Liver (tissue), 9 donors: ENCODE data around the gene HNRNPUL2. TPM values are rescaled to one million over a fixed set of nuclear protein-coding genes. Genes with fewer than 3 reads are reported as not detected.

ENCODE experiments used
- DNase-seq: peaks from one replicate; pipeline ENCODE4 v3.0.0-alpha.2; 2017; ENCODE audit warnings: low spot score
- H3K27ac ChIP-seq, 2 donors: one replicate each; pipeline ENCODE4 v1.7.0; 2013; ENCODE audit warnings: inconsistent platforms in 2 of 2, low read length in 2 of 2, control low read depth in 1 of 2, low read depth in 1 of 2, mild to moderate bottlenecking in 1 of 2
- H3K27me3 ChIP-seq, 4 donors: one replicate each; pipeline versions ENCODE4 v1.6.1 to v1.7.0; 2013; ENCODE audit warnings: low read length in 3 of 4, inconsistent platforms in 1 of 4, mild to moderate bottlenecking in 1 of 4, moderate library complexity in 1 of 4; ENCODE audit not compliant: control insufficient read depth in 4 of 4, insufficient read depth in 4 of 4
- H3K36me3 ChIP-seq, 4 donors: one replicate each; pipeline versions ENCODE4 v1.6.1 to v1.7.0; 2013; ENCODE audit warnings: low read length in 3 of 4, mild to moderate bottlenecking in 3 of 4, low read depth in 1 of 4, moderate library complexity in 1 of 4; ENCODE audit not compliant: control insufficient read depth in 4 of 4, insufficient read depth in 3 of 4
- H3K4me1 ChIP-seq, 4 donors: one replicate each; pipeline versions ENCODE4 v1.6.1 to v1.7.0; 2013; ENCODE audit warnings: low read length in 3 of 4, mild to moderate bottlenecking in 3 of 4, moderate library complexity in 1 of 4; ENCODE audit not compliant: control insufficient read depth in 4 of 4, insufficient read depth in 4 of 4
- H3K4me3 ChIP-seq, 3 donors: one replicate each; pipeline versions ENCODE4 v1.6.1 to v1.7.0; 2013; ENCODE audit warnings: low read length in 3 of 3, control low read depth in 1 of 3, low read depth in 1 of 3, mild to moderate bottlenecking in 1 of 3
- H3K9ac ChIP-seq, 2 donors: one replicate each; pipeline ENCODE4 v1.7.0; 2013; ENCODE audit warnings: low read length in 2 of 2, mild to moderate bottlenecking in 2 of 2, moderate library complexity in 2 of 2, control low read depth in 1 of 2, low read depth in 1 of 2
- H3K9me3 ChIP-seq, 4 donors: one replicate each; pipeline versions ENCODE4 v1.6.1 to v1.7.0; 2013; ENCODE audit warnings: low read length in 3 of 4; ENCODE audit not compliant: control insufficient read depth in 4 of 4
- EGR1 ChIP-seq, 2 donors: IDR thresholded peaks; 2 replicates each; pipeline ENCODE4 v1.6.1; 2016 to 2018; ENCODE audit warnings: antibody characterized with exemption in 2 of 2, low read depth in 2 of 2
- FOXA1 ChIP-seq: IDR thresholded peaks from 2 replicates; pipeline ENCODE4 v1.6.1; 2016; ENCODE audit warnings: antibody characterized with exemption
- FOXA2 ChIP-seq: IDR thresholded peaks from 2 replicates; pipeline ENCODE4 v1.6.1; 2016; ENCODE audit warnings: antibody characterized with exemption
- GABPA ChIP-seq, 2 donors: IDR thresholded peaks in 1 of 2; conservative IDR thresholded peaks in 1 of 2; 2 replicates each; pipeline ENCODE4 v1.6.1; 2016; ENCODE audit warnings: antibody characterized with exemption in 2 of 2, mild to moderate bottlenecking in 1 of 2, moderate library complexity in 1 of 2
- HNF4A ChIP-seq, 2 donors: conservative IDR thresholded peaks; 2 replicates each; pipeline ENCODE4 v1.6.1; 2016; ENCODE audit warnings: antibody characterized with exemption in 2 of 2, mild to moderate bottlenecking in 2 of 2
- HNF4G ChIP-seq: IDR thresholded peaks from 2 replicates; pipeline ENCODE4 v1.6.1; 2016; ENCODE audit warnings: antibody characterized with exemption
- JUND ChIP-seq, 2 donors: IDR thresholded peaks; 2 replicates each; pipeline ENCODE4 v1.6.1; 2016; ENCODE audit warnings: antibody characterized with exemption in 2 of 2
- NR2F2 ChIP-seq: IDR thresholded peaks from 2 replicates; pipeline ENCODE4 v1.6.1; 2016; ENCODE audit warnings: antibody characterized with exemption
- RAD21 ChIP-seq, 2 donors: IDR thresholded peaks; 2 replicates each; pipeline ENCODE4 v1.6.1; 2016; ENCODE audit warnings: antibody characterized with exemption in 2 of 2, mild to moderate bottlenecking in 2 of 2
- RXRA ChIP-seq, 2 donors: IDR thresholded peaks; 2 replicates each; pipeline ENCODE4 v1.6.1; 2017 to 2018; ENCODE audit warnings: antibody characterized with exemption in 2 of 2, mild to moderate bottlenecking in 1 of 2
- SP1 ChIP-seq: IDR thresholded peaks from 2 replicates; pipeline ENCODE4 v1.6.1; 2018; ENCODE audit warnings: antibody characterized with exemption, mild to moderate bottlenecking
- TAF1 ChIP-seq: conservative IDR thresholded peaks from 2 replicates; pipeline ENCODE4 v1.6.1; 2016; ENCODE audit warnings: antibody characterized with exemption, mild to moderate bottlenecking
- YY1 ChIP-seq: IDR thresholded peaks from 2 replicates; pipeline ENCODE4 v1.6.1; 2016; ENCODE audit warnings: antibody characterized with exemption, mild to moderate bottlenecking
- WGBS: extraction: QIAGEN DNeasy Blood & Tissue Kit; methylation state at CpG from one replicate; pipeline ENCODE4 v1.1.7; 2013; 5-methylcytosine and 5-hydroxymethylcytosine counted together
- polyA plus RNA-seq, 2 donors: library from polyadenylated mRNA; stranded (reverse) in 1 of 2; unstranded in 1 of 2; fragments of 200-250 nt in 1 of 2; fragments of >200 nt in 1 of 2; fragmentation: Nextera tagmentation in 1 of 2; extraction: Ambion mirVana in 1 of 2; gene quantifications; one replicate each; pipeline versions ENCODE4 v1.2.1 to v1.2.3, GENCODE V29; 2013 to 2015
- total RNA-seq, 2 donors: library from RNA; depleted of rRNA; stranded (reverse); fragments of >200 nt; gene quantifications; one replicate each; pipeline ENCODE4 v1.2.3, GENCODE V29; 2014
- TF ChIP-seq, protein P1 (sequence below): IDR thresholded peaks from 2 replicates; pipeline ENCODE4 v1.6.1; 2016; ENCODE audit warnings: antibody characterized with exemption, mild to moderate bottlenecking
- TF ChIP-seq, protein P2 (sequence below): IDR thresholded peaks from 2 replicates; pipeline ENCODE4 v1.6.1; 2016; ENCODE audit warnings: antibody characterized with exemption
- TF ChIP-seq, protein P3 (sequence below): fragments of 150-350 bp; IDR thresholded peaks from 2 replicates; pipeline ENCODE4 v1.5.1; 2017; ENCODE audit warnings: improper control_type of control experiment, low read depth, low read length; ENCODE audit not compliant: missing input control
- TF ChIP-seq, protein P4 (sequence below): IDR thresholded peaks from 2 replicates; pipeline ENCODE4 v1.6.1; 2016; ENCODE audit warnings: antibody characterized with exemption
- TF ChIP-seq, protein P5 (sequence below): IDR thresholded peaks from 2 replicates; pipeline ENCODE4 v1.6.1; 2016; ENCODE audit warnings: antibody characterized with exemption
- donor health status: healthy.
- donor health status: healthy.
- donor health status: healthy.
- donor health status: healthy.
- donor health status: healthy.

The HNRNPUL2 gene
- total and polyA plus RNA-seq, 4 donors = 1.3 to 17.0 (median 13.0) TPM

DNA sequence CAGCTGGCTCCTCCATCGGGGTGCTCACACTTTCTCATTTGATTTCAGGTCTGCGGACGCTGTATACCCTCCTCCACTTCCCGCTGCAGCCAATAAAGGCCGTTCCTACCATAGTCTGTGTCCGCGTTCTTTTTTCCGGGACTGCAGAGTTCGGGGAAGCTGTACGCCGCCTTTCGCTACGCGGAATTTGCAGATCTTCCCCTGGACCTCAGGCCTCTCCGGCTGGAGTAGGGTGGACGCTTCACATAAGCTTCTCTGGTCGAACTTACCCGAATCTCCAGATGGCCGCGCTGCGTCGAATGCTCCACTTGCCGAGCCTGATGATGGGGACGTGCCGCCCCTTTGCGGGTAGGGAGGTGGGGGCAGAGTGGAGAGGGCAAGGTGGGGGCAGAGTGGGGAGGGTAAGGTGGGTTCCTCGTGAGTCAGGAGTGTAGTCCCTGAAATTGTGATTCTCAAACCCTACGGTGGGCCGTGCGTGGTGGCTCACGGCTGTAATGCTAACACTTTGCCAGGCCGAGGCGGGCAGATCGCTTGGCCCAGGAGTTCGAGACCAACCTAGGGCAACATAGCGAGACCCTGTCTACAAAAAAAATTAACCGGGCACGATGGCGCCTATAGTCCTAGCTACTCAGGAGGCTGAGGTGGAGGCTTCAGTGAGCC is 61.5 kb downstream of the HNRNPUL2 start (continued):
- TF ChIP-seq, protein P1, sequence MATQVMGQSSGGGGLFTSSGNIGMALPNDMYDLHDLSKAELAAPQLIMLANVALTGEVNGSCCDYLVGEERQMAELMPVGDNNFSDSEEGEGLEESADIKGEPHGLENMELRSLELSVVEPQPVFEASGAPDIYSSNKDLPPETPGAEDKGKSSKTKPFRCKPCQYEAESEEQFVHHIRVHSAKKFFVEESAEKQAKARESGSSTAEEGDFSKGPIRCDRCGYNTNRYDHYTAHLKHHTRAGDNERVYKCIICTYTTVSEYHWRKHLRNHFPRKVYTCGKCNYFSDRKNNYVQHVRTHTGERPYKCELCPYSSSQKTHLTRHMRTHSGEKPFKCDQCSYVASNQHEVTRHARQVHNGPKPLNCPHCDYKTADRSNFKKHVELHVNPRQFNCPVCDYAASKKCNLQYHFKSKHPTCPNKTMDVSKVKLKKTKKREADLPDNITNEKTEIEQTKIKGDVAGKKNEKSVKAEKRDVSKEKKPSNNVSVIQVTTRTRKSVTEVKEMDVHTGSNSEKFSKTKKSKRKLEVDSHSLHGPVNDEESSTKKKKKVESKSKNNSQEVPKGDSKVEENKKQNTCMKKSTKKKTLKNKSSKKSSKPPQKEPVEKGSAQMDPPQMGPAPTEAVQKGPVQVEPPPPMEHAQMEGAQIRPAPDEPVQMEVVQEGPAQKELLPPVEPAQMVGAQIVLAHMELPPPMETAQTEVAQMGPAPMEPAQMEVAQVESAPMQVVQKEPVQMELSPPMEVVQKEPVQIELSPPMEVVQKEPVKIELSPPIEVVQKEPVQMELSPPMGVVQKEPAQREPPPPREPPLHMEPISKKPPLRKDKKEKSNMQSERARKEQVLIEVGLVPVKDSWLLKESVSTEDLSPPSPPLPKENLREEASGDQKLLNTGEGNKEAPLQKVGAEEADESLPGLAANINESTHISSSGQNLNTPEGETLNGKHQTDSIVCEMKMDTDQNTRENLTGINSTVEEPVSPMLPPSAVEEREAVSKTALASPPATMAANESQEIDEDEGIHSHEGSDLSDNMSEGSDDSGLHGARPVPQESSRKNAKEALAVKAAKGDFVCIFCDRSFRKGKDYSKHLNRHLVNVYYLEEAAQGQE = no peak

DNA sequence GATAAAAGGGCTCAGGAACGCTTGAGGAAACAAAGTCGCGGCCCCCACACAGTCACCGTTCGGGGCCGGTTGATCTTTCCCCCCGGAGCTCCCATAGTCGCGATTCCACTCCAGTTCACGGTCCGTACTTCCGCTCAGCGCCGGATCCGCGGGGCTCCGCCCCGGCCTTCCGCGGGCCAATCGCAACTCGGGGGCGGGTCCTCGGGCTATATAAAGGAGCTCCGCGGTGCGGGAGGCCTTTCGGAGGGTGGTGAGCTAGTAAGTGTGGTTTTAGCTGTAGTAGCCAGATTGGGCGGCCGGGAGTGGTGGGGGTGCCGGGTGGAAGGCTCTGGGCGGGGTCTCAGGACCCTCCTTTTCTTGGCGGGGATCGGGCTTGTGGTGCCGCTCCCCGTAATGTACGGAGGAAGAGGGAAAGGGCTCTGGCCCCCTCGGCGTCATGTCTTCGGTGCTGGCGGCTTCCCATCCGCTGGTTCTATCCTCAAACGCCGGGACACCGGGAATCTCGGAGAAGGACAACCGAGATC is 62.1 kb downstream of the HNRNPUL2 start, which contains the start of the genes C11orf98 and CSKMT:
Gene C11orf98, minus strand, starts transcription at position 136 of the 524 bp plus-strand sequence. Its CDS starts 41 bp downstream, at position 95.
Gene CSKMT, plus strand, starts transcription at position 238 of the 524 bp plus-strand sequence. CDS start 568 bp downstream, outside the sequence.
- peak; percentile 98 for DNase-seq
- H3K4me3 ChIP-seq = peak within 1 kb of the TSS; percentile 82 to 98 (median 97)
- H3K4me1 ChIP-seq = peaks cover 11 to 34% (median 25%) of the 10 kb centered on the region in 4 donors
- H3K36me3 ChIP-seq = peaks cover 3 to 10% (median 6%) of the 10 kb centered on the region in 4 donors
- TF ChIP-seq RAD21 (IDR thresholded peaks at IDR 0.05) (peak in 1 of 2 donors; percentile 23), YY1 (peak; percentile 86), JUND (IDR thresholded peaks at IDR 0.05) (peak in 1 of 2 donors; percentile 34), GABPA (IDR thresholded peaks at IDR 0.05 in 1 of 2, conservative IDR thresholded peaks at IDR 0.05 in 1 of 2) (peak; percentile 60 to 87), NR2F2 (peak; percentile 28), TAF1 (peak; percentile 98), HNF4G (no peak), FOXA1 (peak; percentile 68), HNF4A (conservative IDR thresholded peaks at IDR 0.05) (peak in 1 of 2 donors; percentile 23), FOXA2 (no peak), SP1 (peak; percentile 81), EGR1 (IDR thresholded peaks at IDR 0.05; ENCODE audit: low read depth in 2 of 2) (peak in 1 of 2 donors; percentile 30), RXRA (IDR thresholded peaks at IDR 0.05) (no peak)
- TF ChIP-seq, protein P1 = peak; percentile 96
- TF ChIP-seq, protein P2, sequence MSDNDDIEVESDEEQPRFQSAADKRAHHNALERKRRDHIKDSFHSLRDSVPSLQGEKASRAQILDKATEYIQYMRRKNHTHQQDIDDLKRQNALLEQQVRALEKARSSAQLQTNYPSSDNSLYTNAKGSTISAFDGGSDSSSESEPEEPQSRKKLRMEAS = peak; percentile 22
- TF ChIP-seq, protein P3, sequence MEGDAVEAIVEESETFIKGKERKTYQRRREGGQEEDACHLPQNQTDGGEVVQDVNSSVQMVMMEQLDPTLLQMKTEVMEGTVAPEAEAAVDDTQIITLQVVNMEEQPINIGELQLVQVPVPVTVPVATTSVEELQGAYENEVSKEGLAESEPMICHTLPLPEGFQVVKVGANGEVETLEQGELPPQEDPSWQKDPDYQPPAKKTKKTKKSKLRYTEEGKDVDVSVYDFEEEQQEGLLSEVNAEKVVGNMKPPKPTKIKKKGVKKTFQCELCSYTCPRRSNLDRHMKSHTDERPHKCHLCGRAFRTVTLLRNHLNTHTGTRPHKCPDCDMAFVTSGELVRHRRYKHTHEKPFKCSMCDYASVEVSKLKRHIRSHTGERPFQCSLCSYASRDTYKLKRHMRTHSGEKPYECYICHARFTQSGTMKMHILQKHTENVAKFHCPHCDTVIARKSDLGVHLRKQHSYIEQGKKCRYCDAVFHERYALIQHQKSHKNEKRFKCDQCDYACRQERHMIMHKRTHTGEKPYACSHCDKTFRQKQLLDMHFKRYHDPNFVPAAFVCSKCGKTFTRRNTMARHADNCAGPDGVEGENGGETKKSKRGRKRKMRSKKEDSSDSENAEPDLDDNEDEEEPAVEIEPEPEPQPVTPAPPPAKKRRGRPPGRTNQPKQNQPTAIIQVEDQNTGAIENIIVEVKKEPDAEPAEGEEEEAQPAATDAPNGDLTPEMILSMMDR = no peak
- TF ChIP-seq, protein P4, sequence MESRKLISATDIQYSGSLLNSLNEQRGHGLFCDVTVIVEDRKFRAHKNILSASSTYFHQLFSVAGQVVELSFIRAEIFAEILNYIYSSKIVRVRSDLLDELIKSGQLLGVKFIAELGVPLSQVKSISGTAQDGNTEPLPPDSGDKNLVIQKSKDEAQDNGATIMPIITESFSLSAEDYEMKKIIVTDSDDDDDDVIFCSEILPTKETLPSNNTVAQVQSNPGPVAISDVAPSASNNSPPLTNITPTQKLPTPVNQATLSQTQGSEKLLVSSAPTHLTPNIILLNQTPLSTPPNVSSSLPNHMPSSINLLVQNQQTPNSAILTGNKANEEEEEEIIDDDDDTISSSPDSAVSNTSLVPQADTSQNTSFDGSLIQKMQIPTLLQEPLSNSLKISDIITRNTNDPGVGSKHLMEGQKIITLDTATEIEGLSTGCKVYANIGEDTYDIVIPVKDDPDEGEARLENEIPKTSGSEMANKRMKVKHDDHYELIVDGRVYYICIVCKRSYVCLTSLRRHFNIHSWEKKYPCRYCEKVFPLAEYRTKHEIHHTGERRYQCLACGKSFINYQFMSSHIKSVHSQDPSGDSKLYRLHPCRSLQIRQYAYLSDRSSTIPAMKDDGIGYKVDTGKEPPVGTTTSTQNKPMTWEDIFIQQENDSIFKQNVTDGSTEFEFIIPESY = peak; percentile 76
- TF ChIP-seq, protein P5, sequence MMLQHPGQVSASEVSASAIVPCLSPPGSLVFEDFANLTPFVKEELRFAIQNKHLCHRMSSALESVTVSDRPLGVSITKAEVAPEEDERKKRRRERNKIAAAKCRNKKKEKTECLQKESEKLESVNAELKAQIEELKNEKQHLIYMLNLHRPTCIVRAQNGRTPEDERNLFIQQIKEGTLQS = peak; percentile 47
- under 1% methylated on average over 47 of the region's 47 CpGs for WGBS
- H3K9me3 ChIP-seq = no peaks in the 10 kb centered on the region
- H3K27ac ChIP-seq = peak within 1 kb of the TSS; percentile 85 to 89
- H3K27me3 ChIP-seq = no peaks in the 10 kb centered on the region
- peak within 1 kb of the TSS; percentile 68 to 96 for H3K9ac ChIP-seq
